ENCODE results near the gene LDHA. TPM values are rescaled to one million over a fixed set of nuclear protein-coding genes. Genes with fewer than 3 reads are reported as not detected.

LDHA gene
- total and polyA plus RNA-seq, 2 of the 13 experiments (the other 11 are each of a cell fraction or from before 2014, with no cell fraction given): 805 to 1,547 TPM

DNA sequence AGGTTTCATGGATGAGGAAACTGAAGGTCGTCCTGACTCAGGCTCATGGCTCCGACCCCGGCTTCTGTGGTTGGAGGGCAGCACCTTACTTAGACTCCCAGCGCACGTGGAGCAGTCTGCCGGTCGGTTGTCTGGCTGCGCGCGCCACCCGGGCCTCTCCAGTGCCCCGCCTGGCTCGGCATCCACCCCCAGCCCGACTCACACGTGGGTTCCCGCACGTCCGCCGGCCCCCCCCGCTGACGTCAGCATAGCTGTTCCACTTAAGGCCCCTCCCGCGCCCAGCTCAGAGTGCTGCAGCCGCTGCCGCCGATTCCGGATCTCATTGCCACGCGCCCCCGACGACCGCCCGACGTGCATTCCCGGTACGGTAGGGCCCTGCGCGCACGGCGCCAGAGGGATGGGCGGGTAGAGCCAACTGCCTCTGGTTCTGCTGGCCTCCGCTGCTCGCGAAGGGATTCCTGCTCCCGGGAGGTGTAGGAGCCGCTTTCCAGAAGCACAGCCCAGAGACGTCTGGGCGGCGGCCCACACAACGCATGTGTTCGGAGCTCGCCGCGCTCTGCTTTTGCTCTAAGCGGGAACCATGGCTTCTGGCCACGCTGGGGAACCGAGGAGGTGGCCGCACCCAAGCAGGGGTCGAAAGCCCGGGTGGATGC, at the start of gene LDHA (continued):
- TF ChIP-seq CENPT (CRISPR knock-in tag; IDR thresholded peaks at IDR 0.05; ENCODE audit: low read depth) (peak; percentile 88), XRCC5 (optimal IDR thresholded peaks at IDR 0.05; ENCODE audit: low read length) (peak; percentile 58), SNAPC4 (CRISPR knock-in tag; IDR thresholded peaks at IDR 0.05) (peak; percentile 98), REXO4 (CRISPR knock-in tag; IDR thresholded peaks at IDR 0.05; ENCODE audit: borderline replicate concordance) (peak; percentile 35; the same call in 1 of the 2 replicates), ONECUT2 (CRISPR knock-in tag; IDR thresholded peaks at IDR 0.05) (peak; percentile 28; the same call in 1 of the 2 replicates), GATAD2A (CRISPR knock-in tag; IDR thresholded peaks at IDR 0.05) (peak; percentile 69; the same call in 1 of the 2 replicates), ARNT (IDR thresholded peaks at IDR 0.05) (no peak), ZFP36L2 (CRISPR knock-in tag; IDR thresholded peaks at IDR 0.05) (no peak), ZNF678 (CRISPR knock-in tag; IDR thresholded peaks at IDR 0.05) (peak; percentile 50; the same call in 1 of the 2 replicates), MEIS2 (CRISPR knock-in tag; IDR thresholded peaks at IDR 0.05) (peak; percentile 95), EP300 (IDR thresholded peaks at IDR 0.05; ENCODE audit: low read depth in 2 of 2, low read length in 2 of 2) (peak in 1 of 2 experiments; percentile 64; a peak in 2 of 4 replicates), EP300 (CRISPR knock-in tag; IDR thresholded peaks at IDR 0.05; ENCODE audit: borderline replicate concordance) (peak; percentile 65), SOX13 (IDR thresholded peaks at IDR 0.05) (no peak), SOX13 (CRISPR knock-in tag; conservative IDR thresholded peaks at IDR 0.05 in 1 of 2, IDR thresholded peaks at IDR 0.05 in 1 of 2) (peak in 1 of 2 experiments; percentile 72; a peak in 2 of 4 replicates), HNRNPLL (IDR thresholded peaks at IDR 0.05; ENCODE audit: low read depth, low read length, poor library complexity, severe bottlenecking) (peak; percentile 81), ZNF770 (CRISPR knock-in tag; IDR thresholded peaks at IDR 0.05) (peak; percentile 83), ZFYVE20 (CRISPR knock-in tag; IDR thresholded peaks at IDR 0.05; ENCODE audit: borderline replicate concordance, low read depth) (no peak), MED8 (CRISPR knock-in tag; IDR thresholded peaks at IDR 0.05; ENCODE audit: insufficient replicate concordance) (peak; percentile 96), ZNF329 (CRISPR knock-in tag; IDR thresholded peaks at IDR 0.05; ENCODE audit: low read depth) (peak; percentile 92)
- TF ChIP-seq, protein P1, sequence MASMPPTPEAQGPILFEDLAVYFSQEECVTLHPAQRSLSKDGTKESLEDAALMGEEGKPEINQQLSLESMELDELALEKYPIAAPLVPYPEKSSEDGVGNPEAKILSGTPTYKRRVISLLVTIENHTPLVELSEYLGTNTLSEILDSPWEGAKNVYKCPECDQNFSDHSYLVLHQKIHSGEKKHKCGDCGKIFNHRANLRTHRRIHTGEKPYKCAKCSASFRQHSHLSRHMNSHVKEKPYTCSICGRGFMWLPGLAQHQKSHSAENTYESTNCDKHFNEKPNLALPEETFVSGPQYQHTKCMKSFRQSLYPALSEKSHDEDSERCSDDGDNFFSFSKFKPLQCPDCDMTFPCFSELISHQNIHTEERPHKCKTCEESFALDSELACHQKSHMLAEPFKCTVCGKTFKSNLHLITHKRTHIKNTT (CRISPR knock-in tag; IDR thresholded peaks at IDR 0.05): no peak
- TF ChIP-seq, protein P2, sequence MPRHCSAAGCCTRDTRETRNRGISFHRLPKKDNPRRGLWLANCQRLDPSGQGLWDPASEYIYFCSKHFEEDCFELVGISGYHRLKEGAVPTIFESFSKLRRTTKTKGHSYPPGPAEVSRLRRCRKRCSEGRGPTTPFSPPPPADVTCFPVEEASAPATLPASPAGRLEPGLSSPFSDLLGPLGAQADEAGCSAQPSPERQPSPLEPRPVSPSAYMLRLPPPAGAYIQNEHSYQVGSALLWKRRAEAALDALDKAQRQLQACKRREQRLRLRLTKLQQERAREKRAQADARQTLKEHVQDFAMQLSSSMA (CRISPR knock-in tag; IDR thresholded peaks at IDR 0.05): peak; percentile 72; the same call in 1 of the 2 replicates
